Hepatocyte (in vitro differentiated cells): ENCODE measurements around the gene CCDC24. TPM values are rescaled to one million over a fixed set of nuclear protein-coding genes. Genes with fewer than 3 reads are reported as not detected.

Experiments
- DNase-seq: peaks from one replicate; pipeline ENCODE4 v3.0.0-alpha.2; 2016; ENCODE audit warnings: low spot score
- H2AFZ ChIP-seq: fragments of 200-600 bp; sonication (generic); 2 replicates; pipeline ENCODE4 v1.6.0; 2016; ENCODE audit warnings: antibody characterized with exemption, mild to moderate bottlenecking
- H3K27ac ChIP-seq: fragments of 200-600 bp; sonication (generic); 2 replicates; pipeline ENCODE4 v1.5.1; 2016; ENCODE audit warnings: mild to moderate bottlenecking
- H3K27me3 ChIP-seq: fragments of 200-600 bp; sonication (generic); 2 replicates; pipeline ENCODE4 v1.6.1; 2016
- H3K36me3 ChIP-seq: fragments of 200-600 bp; sonication (generic); replicated peaks from 2 replicates; pipeline ENCODE4 v1.5.1; 2016; ENCODE audit warnings: low read depth; ENCODE audit not compliant: insufficient read depth
- H3K4me1 ChIP-seq: fragments of 200-600 bp; sonication (generic); 2 replicates; pipeline ENCODE4 v1.5.1; 2016; ENCODE audit warnings: mild to moderate bottlenecking, moderate library complexity; ENCODE audit not compliant: insufficient read depth
- H3K4me2 ChIP-seq: fragments of 200-600 bp; sonication (generic); 2 replicates; pipeline ENCODE4 v1.6.0; 2016
- H3K4me3 ChIP-seq: fragments of 200-600 bp; sonication (generic); 2 replicates; pipeline ENCODE4 v1.5.1; 2016; ENCODE audit warnings: mild to moderate bottlenecking
- H3K79me2 ChIP-seq: fragments of 200-600 bp; sonication (generic); 2 replicates; pipeline ENCODE4 v1.6.0; 2017; ENCODE audit warnings: mild to moderate bottlenecking
- H3K9me2 ChIP-seq: fragments of 200-600 bp; sonication (generic); replicated peaks from 2 replicates; pipeline ENCODE4 v1.6.0; 2017; ENCODE audit warnings: mild to moderate bottlenecking; ENCODE audit not compliant: insufficient read depth
- H3K9me3 ChIP-seq: fragments of 200-600 bp; sonication (generic); 2 replicates; pipeline ENCODE4 v1.5.1; 2016; ENCODE audit warnings: low read depth, mild to moderate bottlenecking
- H4K20me1 ChIP-seq: fragments of 200-600 bp; sonication (generic); 2 replicates; pipeline ENCODE4 v1.6.0; 2016; ENCODE audit warnings: mild to moderate bottlenecking; ENCODE audit not compliant: insufficient read depth, poor library complexity, severe bottlenecking
- EZH2 ChIP-seq: fragments of 200-600 bp; sonication (generic); IDR thresholded peaks from 2 replicates; pipeline ENCODE4 v1.6.1; 2016; ENCODE audit warnings: antibody characterized with exemption, mild to moderate bottlenecking, borderline replicate concordance
- EZH2phosphoT487 ChIP-seq: fragments of 200-600 bp; sonication (generic); IDR thresholded peaks from one replicate; pipeline ENCODE4 v1.6.1; 2018; ENCODE audit warnings: antibody characterized with exemption, mild to moderate bottlenecking, low read depth, moderate library complexity; ENCODE audit not compliant: unreplicated experiment, severe bottlenecking
- WGBS: methylation state at CpG from one replicate; pipeline ENCODE4 v1.1.6; 2016; ENCODE audit warnings: low lambda C conversion rate; ENCODE audit errors: missing lambda C conversion rate; 5-methylcytosine and 5-hydroxymethylcytosine counted together
- polyA plus RNA-seq: library from polyadenylated mRNA; unstranded; fragments of >200 nt; fragmentation: Nextera tagmentation; extraction: Ambion mirVana; gene quantifications from 2 replicates; pipeline ENCODE4 v1.2.1, GENCODE V29; 2016
- total RNA-seq: library from RNA; depleted of rRNA; stranded (reverse); fragments of >200 nt; gene quantifications from 2 replicates; pipeline ENCODE4 v1.2.3, GENCODE V29; 2014
- TF ChIP-seq, protein P1 (sequence below): fragments of 200-600 bp; sonication (generic); IDR thresholded peaks from 2 replicates; pipeline ENCODE4 v1.5.1; 2016; ENCODE audit warnings: antibody characterized with exemption, mild to moderate bottlenecking; ENCODE audit not compliant: poor library complexity

Gene CCDC24
- total and polyA plus RNA-seq, 2 experiments from 2014 or later, result 13.2 to 23.7 TPM

DNA sequence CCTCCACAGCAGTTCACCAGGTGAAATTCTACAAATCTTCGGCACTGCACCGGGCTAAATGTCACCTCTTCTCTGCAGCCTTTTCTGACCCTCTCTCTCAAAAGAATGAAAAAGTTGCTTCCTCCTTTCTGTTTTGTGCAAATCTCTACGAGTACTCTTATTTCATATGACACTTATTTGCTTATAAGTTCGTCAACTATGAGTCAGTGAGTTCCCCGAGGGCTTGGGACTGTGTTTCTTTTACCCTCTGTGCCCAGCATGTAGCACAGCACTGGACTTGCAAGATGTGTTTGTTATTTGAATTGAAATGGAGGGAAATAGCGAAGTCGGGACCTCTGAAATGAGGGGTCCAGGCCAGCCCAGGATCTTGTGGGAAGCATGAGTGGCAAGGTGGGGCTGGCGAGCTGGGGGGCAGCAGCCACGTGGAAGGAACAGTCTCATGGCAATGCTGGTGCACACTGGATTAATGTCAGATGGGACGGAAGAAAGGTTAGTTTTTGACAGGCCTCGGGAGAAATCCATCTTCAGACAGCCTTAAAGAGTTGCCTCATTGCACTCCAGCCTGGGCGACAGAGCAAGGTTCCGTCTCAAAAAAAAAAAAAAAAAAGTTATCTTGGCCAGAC is 33.6 kb downstream of the CCDC24 start:
- Histone ChIP-seq H4K20me1 (no peaks in the 10 kb centered on the region), H3K27me3 (no peaks in the 10 kb centered on the region), H2AFZ (no peak overlapping the region), H3K27ac (no peak overlapping the region), H3K4me1 (peaks cover 9% of the 10 kb centered on the region), H3K4me3 (no peak overlapping the region), H3K36me3 (no peaks in the 10 kb centered on the region), H3K9me2 (no peaks in the 10 kb centered on the region), H3K4me2 (no peak overlapping the region), H3K9me3 (no peaks in the 10 kb centered on the region), H3K79me2 (peaks cover 9% of the 10 kb centered on the region)
- no peak for DNase-seq
- 92% methylated on average over 13 of the region's 13 CpGs for WGBS
- TF ChIP-seq EZH2phosphoT487 (no peak), EZH2 (no peak)
- TF ChIP-seq, protein P1, sequence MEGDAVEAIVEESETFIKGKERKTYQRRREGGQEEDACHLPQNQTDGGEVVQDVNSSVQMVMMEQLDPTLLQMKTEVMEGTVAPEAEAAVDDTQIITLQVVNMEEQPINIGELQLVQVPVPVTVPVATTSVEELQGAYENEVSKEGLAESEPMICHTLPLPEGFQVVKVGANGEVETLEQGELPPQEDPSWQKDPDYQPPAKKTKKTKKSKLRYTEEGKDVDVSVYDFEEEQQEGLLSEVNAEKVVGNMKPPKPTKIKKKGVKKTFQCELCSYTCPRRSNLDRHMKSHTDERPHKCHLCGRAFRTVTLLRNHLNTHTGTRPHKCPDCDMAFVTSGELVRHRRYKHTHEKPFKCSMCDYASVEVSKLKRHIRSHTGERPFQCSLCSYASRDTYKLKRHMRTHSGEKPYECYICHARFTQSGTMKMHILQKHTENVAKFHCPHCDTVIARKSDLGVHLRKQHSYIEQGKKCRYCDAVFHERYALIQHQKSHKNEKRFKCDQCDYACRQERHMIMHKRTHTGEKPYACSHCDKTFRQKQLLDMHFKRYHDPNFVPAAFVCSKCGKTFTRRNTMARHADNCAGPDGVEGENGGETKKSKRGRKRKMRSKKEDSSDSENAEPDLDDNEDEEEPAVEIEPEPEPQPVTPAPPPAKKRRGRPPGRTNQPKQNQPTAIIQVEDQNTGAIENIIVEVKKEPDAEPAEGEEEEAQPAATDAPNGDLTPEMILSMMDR, result no peak

DNA sequence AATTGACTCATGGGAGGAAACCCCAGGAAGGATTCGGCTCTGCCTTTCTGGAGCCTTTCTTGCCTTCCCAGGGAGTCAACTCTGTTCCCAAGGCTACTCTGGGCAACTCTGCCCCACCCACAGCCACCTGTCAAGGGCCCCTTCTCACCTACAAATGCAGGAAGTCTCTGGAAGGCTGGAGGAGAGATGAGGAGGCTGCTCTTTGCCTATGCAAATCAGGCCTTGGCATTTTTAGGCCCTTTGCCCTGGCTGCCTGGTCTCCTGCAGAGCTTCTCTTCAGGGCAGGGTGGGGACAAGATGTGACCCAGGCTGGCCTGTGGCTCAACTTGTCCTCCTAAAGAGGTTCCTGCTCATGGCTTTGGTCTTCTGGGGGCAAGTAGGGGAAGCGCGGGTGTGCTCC is 34.4 kb downstream of the CCDC24 start:
- no peaks in the 10 kb centered on the region for H3K27me3 ChIP-seq
- H3K79me2 ChIP-seq, result peaks cover 9% of the 10 kb centered on the region
- no peak overlapping the region for H3K4me2 ChIP-seq
- H3K36me3 ChIP-seq, result no peaks in the 10 kb centered on the region
- 90% methylated on average over 3 of the region's 3 CpGs for WGBS
- no peak overlapping the region for H2AFZ ChIP-seq
- TF ChIP-seq EZH2phosphoT487 (no peak), EZH2 (no peak)
- TF ChIP-seq, protein P1, result no peak
- H3K9me2 ChIP-seq, result no peaks in the 10 kb centered on the region
- H3K4me1 ChIP-seq, result peaks cover 9% of the 10 kb centered on the region
- peak; percentile 48 for DNase-seq
- H3K9me3 ChIP-seq, result no peaks in the 10 kb centered on the region
- H4K20me1 ChIP-seq, result no peaks in the 10 kb centered on the region
- no peak overlapping the region for H3K27ac ChIP-seq
- H3K4me3 ChIP-seq, result no peak overlapping the region

DNA sequence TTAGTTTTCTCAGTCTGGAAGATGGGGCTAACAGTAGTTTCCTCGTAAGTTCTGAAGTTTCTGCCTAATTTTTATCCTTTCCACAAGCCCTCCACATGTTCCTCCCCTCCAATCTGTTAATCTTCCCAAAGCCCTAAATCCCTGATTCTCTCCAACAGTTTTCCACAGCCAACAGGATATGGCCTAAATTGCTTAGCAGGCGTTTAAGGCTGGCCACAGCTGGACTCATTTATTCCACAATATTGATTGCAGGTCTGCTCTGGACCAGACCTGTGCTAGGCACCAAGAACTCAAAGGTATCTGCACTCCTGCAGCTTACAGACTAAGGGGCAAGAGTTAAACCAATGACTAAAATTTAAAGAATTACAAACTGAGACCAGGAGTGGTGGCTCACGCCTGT is 35.9 kb downstream of the CCDC24 start:
- Histone ChIP-seq H3K4me2 (no peak overlapping the region), H3K9me3 (no peaks in the 10 kb centered on the region), H4K20me1 (no peaks in the 10 kb centered on the region), H3K9me2 (no peaks in the 10 kb centered on the region), H3K27me3 (no peaks in the 10 kb centered on the region), H3K4me1 (peaks cover 17% of the 10 kb centered on the region), H2AFZ (no peak overlapping the region), H3K79me2 (peaks cover 9% of the 10 kb centered on the region), H3K4me3 (no peak overlapping the region), H3K36me3 (no peaks in the 10 kb centered on the region), H3K27ac (no peak overlapping the region)
- 84% methylated on average over 3 of the region's 3 CpGs for whole genome bisulfite sequencing
- no peak for TF ChIP-seq EZH2phosphoT487
- TF ChIP-seq, protein P1, result no peak
- TF ChIP-seq EZH2, result no peak
- DNase-seq, result no peak
